Activated T-cell treated with anti-CD3 and anti-CD28 coated beads, Interleukin-2, amount 50 U/mL, for 4 hours (primary cell): Measurements from ENCODE around the gene HK1. TPM values are rescaled to one million over a fixed set of nuclear protein-coding genes. Genes with fewer than 3 reads are reported as not detected.
A peak's percentile ranks its signal among the peaks of the same experiment; 100 is the strongest.

ENCODE experiments used
- ATAC-seq, 2 donors: fragments of 200-7000 bp; cut with Tn5 transposase; one replicate each; pipeline ENCODE4 v1.10.0; 2021
- DNase-seq: peaks from one replicate; pipeline ENCODE4 v3.0.0-alpha.2; 2020
- H3K27me3 Mint-ChIP-seq: one replicate; pipeline ENCODE4 v1.8.0; 2021; ENCODE audit warnings: low read depth, mixed read lengths
- H3K36me3 Mint-ChIP-seq: one replicate; pipeline ENCODE4 v1.8.0; 2022; ENCODE audit warnings: mixed read lengths; ENCODE audit not compliant: insufficient read depth
- H3K4me1 Mint-ChIP-seq: one replicate; pipeline ENCODE4 v1.8.0; 2021; ENCODE audit warnings: low read depth, mixed read lengths
- H3K4me3 Mint-ChIP-seq: one replicate; pipeline ENCODE4 v1.8.0; 2021; ENCODE audit warnings: mild to moderate bottlenecking, moderate library complexity, mixed read lengths
- H3K9me3 Mint-ChIP-seq: one replicate; pipeline ENCODE4 v1.8.0; 2021; ENCODE audit warnings: mixed read lengths
- total RNA-seq, 3 donors: library from RNA; stranded (reverse); gene quantifications; one replicate each; pipeline ENCODE4 v1.2.1, GENCODE V29; 2021

Gene HK1
- total RNA-seq, 3 donors from 2014 or later: 147 to 169 (median 165) TPM

- Mint-ChIP-seq H3K4me1 (peaks cover 13% of the 10 kb centered on the region), H3K9me3 (no peaks in the 10 kb centered on the region), H3K36me3 (peaks cover 18% of the 10 kb centered on the region), H3K4me3 (no peak overlapping the region), H3K27me3 (no peaks in the 10 kb centered on the region)
- ATAC-seq: no peak
- DNase-seq: no peak
These were observed 126.9 kb downstream of the HK1 start for GRCh38 chr10:69405221-69405620.

- H3K4me3 Mint-ChIP-seq: no peak overlapping the region
- DNase-seq: no peak
These were observed 128.1 kb downstream of the HK1 start for GRCh38 chr10:69406302-69406811.

GRCh38 chr10:69406816-69407580 is 128.7 kb downstream of the HK1 start:
- H3K4me3 Mint-ChIP-seq: no peak overlapping the region

More at GRCh38 chr10:69406302-69406811, 128.1 kb downstream of the HK1 start:
- Mint-ChIP-seq H3K9me3 (no peaks in the 10 kb centered on the region), H3K27me3 (no peaks in the 10 kb centered on the region), H3K36me3 (peaks cover 11% of the 10 kb centered on the region), H3K4me1 (peaks cover 13% of the 10 kb centered on the region)
- ATAC-seq: no peak

GRCh38 chr10:69407621-69408301 is 129.5 kb downstream of the HK1 start:
- no peak for ATAC-seq
- no peaks in the 10 kb centered on the region for H3K27me3 Mint-ChIP-seq
- no peaks in the 10 kb centered on the region for H3K9me3 Mint-ChIP-seq
- no peak overlapping the region for H3K4me3 Mint-ChIP-seq
- peak; percentile 27 for DNase-seq
- peaks cover 13% of the 10 kb centered on the region for H3K4me1 Mint-ChIP-seq
- H3K36me3 Mint-ChIP-seq: peaks cover 6% of the 10 kb centered on the region

More at GRCh38 chr10:69406816-69407580, 128.7 kb downstream of the HK1 start:
- Mint-ChIP-seq H3K9me3 (no peaks in the 10 kb centered on the region), H3K27me3 (no peaks in the 10 kb centered on the region), H3K36me3 (peaks cover 11% of the 10 kb centered on the region), H3K4me1 (peaks cover 13% of the 10 kb centered on the region)
- no peak for ATAC-seq
- DNase-seq: no peak

GRCh38 chr10:69408318-69409175 is 130.3 kb downstream of the HK1 start:
- no peaks in the 10 kb centered on the region for H3K27me3 Mint-ChIP-seq
- peaks cover 3% of the 10 kb centered on the region for H3K36me3 Mint-ChIP-seq
- peaks cover 13% of the 10 kb centered on the region for H3K4me1 Mint-ChIP-seq
- ATAC-seq: peak; percentile 92
- peak; percentile 88 for DNase-seq
- H3K4me3 Mint-ChIP-seq: peak overlapping the region; percentile 72
- H3K9me3 Mint-ChIP-seq: no peaks in the 10 kb centered on the region

- DNase-seq (no peak), ATAC-seq (no peak)
- Mint-ChIP-seq H3K36me3 (peaks cover 3% of the 10 kb centered on the region), H3K4me3 (no peak overlapping the region), H3K9me3 (no peaks in the 10 kb centered on the region), H3K4me1 (peaks cover 13% of the 10 kb centered on the region), H3K27me3 (no peaks in the 10 kb centered on the region)
These were observed 130.8 kb downstream of the HK1 start for GRCh38 chr10:69409176-69409495.

- H3K9me3 Mint-ChIP-seq: no peaks in the 10 kb centered on the region
- H3K4me1 Mint-ChIP-seq: peaks cover 13% of the 10 kb centered on the region
- ATAC-seq: no peak
- DNase-seq: no peak
- H3K4me3 Mint-ChIP-seq: no peak overlapping the region
- H3K27me3 Mint-ChIP-seq: no peaks in the 10 kb centered on the region
- H3K36me3 Mint-ChIP-seq: no peaks in the 10 kb centered on the region
These were observed 131.7 kb downstream of the HK1 start for GRCh38 chr10:69409968-69410367.

- H3K27me3 Mint-ChIP-seq: no peaks in the 10 kb centered on the region
- no peak overlapping the region for H3K4me3 Mint-ChIP-seq
- H3K9me3 Mint-ChIP-seq: no peaks in the 10 kb centered on the region
- no peak for ATAC-seq
- H3K4me1 Mint-ChIP-seq: peaks cover 13% of the 10 kb centered on the region
- DNase-seq: no peak
- no peaks in the 10 kb centered on the region for H3K36me3 Mint-ChIP-seq
These were observed 132.2 kb downstream of the HK1 start for GRCh38 chr10:69410487-69410886.

- Mint-ChIP-seq H3K4me1 (peaks cover 12% of the 10 kb centered on the region), H3K4me3 (no peak overlapping the region), H3K36me3 (no peaks in the 10 kb centered on the region), H3K9me3 (no peaks in the 10 kb centered on the region), H3K27me3 (no peaks in the 10 kb centered on the region)
- no peak for DNase-seq
- ATAC-seq: no peak
These were observed 133.2 kb downstream of the HK1 start for GRCh38 chr10:69411476-69411875.

GRCh38 chr10:69412232-69412790 is 134.0 kb downstream of the HK1 start:
- H3K4me1 Mint-ChIP-seq: peaks cover 11% of the 10 kb centered on the region
- no peak overlapping the region for H3K4me3 Mint-ChIP-seq
- no peak for DNase-seq
- H3K9me3 Mint-ChIP-seq: no peaks in the 10 kb centered on the region
- no peak for ATAC-seq
- no peaks in the 10 kb centered on the region for H3K36me3 Mint-ChIP-seq
- H3K27me3 Mint-ChIP-seq: no peaks in the 10 kb centered on the region

- H3K4me3 Mint-ChIP-seq: no peak overlapping the region
- DNase-seq (peak; percentile 23), ATAC-seq (no peak)
- H3K4me1 Mint-ChIP-seq: peaks cover 8% of the 10 kb centered on the region
- H3K36me3 Mint-ChIP-seq: no peaks in the 10 kb centered on the region
- H3K9me3 Mint-ChIP-seq: no peaks in the 10 kb centered on the region
- no peaks in the 10 kb centered on the region for H3K27me3 Mint-ChIP-seq
These were observed 135.0 kb downstream of the HK1 start for GRCh38 chr10:69413221-69413865.

GRCh38 chr10:69414036-69415018 is 136.0 kb downstream of the HK1 start:
- DNase-seq (no peak), ATAC-seq (no peak)
- Mint-ChIP-seq H3K36me3 (no peaks in the 10 kb centered on the region), H3K9me3 (no peaks in the 10 kb centered on the region), H3K4me3 (no peak overlapping the region), H3K4me1 (peaks cover 2% of the 10 kb centered on the region), H3K27me3 (no peaks in the 10 kb centered on the region)

GRCh38 chr10:69415049-69415448 is 136.8 kb downstream of the HK1 start:
- DNase-seq (no peak), ATAC-seq (no peak)
- Mint-ChIP-seq H3K9me3 (no peaks in the 10 kb centered on the region), H3K27me3 (no peaks in the 10 kb centered on the region), H3K4me1 (no peaks in the 10 kb centered on the region), H3K4me3 (no peak overlapping the region), H3K36me3 (no peaks in the 10 kb centered on the region)
